ENCODE measurements around the gene LRP10. TPM values are rescaled to one million over a fixed set of nuclear protein-coding genes. Genes with fewer than 3 reads are reported as not detected.

LRP10 gene
- total RNA-seq, 1 donor from 2014 or later, result 113 TPM

GRCh38 chr14:22864979-22865378 lies 6.6 kb upstream of the LRP10 start:
- DNase-seq (ENCODE audit: low spot score), result no peak

- no peak for DNase-seq (ENCODE audit: low spot score)
Measured at GRCh38 chr14:22865424-22866405, 5.8 kb upstream of the LRP10 start.

- DNase-seq (ENCODE audit: low spot score), result no peak
Measured at GRCh38 chr14:22866874-22867273, 4.7 kb upstream of the LRP10 start.

- no peak for DNase-seq (ENCODE audit: low spot score)
Measured at GRCh38 chr14:22870811-22871223, 723 bp upstream of the LRP10 start.

- peak; percentile 92 for DNase-seq (ENCODE audit: low spot score)
Measured at GRCh38 chr14:22872033-22872832, 693 bp downstream of the LRP10 start.

GRCh38 chr14:22872833-22873520 lies 1.4 kb downstream of the LRP10 start:
- DNase-seq (ENCODE audit: low spot score), result no peak

GRCh38 chr14:22875003-22875747 lies 3.6 kb downstream of the LRP10 start:
- DNase-seq (ENCODE audit: low spot score), result no peak

GRCh38 chr14:22875748-22876319 lies 4.3 kb downstream of the LRP10 start:
- no peak for DNase-seq (ENCODE audit: low spot score)

GRCh38 chr14:22877000-22877501 lies 5.5 kb downstream of the LRP10 start:
- no peak for DNase-seq (ENCODE audit: low spot score)

GRCh38 chr14:22878271-22879246 lies 7.0 kb downstream of the LRP10 start:
- no peak for DNase-seq (ENCODE audit: low spot score)

GRCh38 chr14:22882064-22882463 lies 10.5 kb downstream of the LRP10 start:
- DNase-seq (ENCODE audit: low spot score), result no peak

- DNase-seq (ENCODE audit: low spot score), result no peak
Measured at GRCh38 chr14:22882529-22883172, 11.1 kb downstream of the LRP10 start.

GRCh38 chr14:22883173-22883976 lies 11.8 kb downstream of the LRP10 start, which contains the start of gene REM2:
Gene REM2 (plus strand): TSS chr14:22883222. CDS start chr14:22883288, 66 bp downstream.
- DNase-seq (ENCODE audit: low spot score), result no peak

- DNase-seq (ENCODE audit: low spot score), result no peak
Measured at GRCh38 chr14:22884076-22884737, 12.7 kb downstream of the LRP10 start.

- DNase-seq (ENCODE audit: low spot score), result no peak
Measured at GRCh38 chr14:22884738-22885523, 13.4 kb downstream of the LRP10 start.

GRCh38 chr14:22885975-22886374 lies 14.4 kb downstream of the LRP10 start:
- no peak for DNase-seq (ENCODE audit: low spot score)

Measured in mesenteric fat pad (tissue), 1 donor.